ENCODE results near the gene NCBP2.

The NCBP2 gene

GRCh38 chr3:196931828-196932587 lies 10.3 kb downstream of the NCBP2 start:
- Histone ChIP-seq H3K36me3 (ENCODE audit: control insufficient read depth, insufficient read depth, low read length) (peaks cover 15% of the 10 kb centered on the region), H3K4me3 (replicated peaks; ENCODE audit: low read depth, low read length) (no peak overlapping the region; the same call in 1 of the 2 replicates), H3K27me3 (replicated peaks; ENCODE audit: control insufficient read depth, insufficient read depth, low read length) (no peaks in the 10 kb centered on the region)
- DNase-seq (ENCODE audit: extremely low read depth, insufficient read length), result no peak
- TF ChIP-seq CTCF (IDR thresholded peaks at IDR 0.05; ENCODE audit: insufficient read depth, low read length, poor library complexity, severe bottlenecking), result no peak

- TF ChIP-seq CTCF (IDR thresholded peaks at IDR 0.05; ENCODE audit: insufficient read depth, low read length, poor library complexity, severe bottlenecking), result no peak
- DNase-seq (ENCODE audit: extremely low read depth, insufficient read length), result no peak
- Histone ChIP-seq H3K4me3 (replicated peaks; ENCODE audit: low read depth, low read length) (no peak overlapping the region), H3K27me3 (replicated peaks; ENCODE audit: control insufficient read depth, insufficient read depth, low read length) (no peaks in the 10 kb centered on the region), H3K36me3 (ENCODE audit: control insufficient read depth, insufficient read depth, low read length) (peaks cover 12% of the 10 kb centered on the region)
These were observed 11.2 kb downstream of the NCBP2 start for GRCh38 chr3:196931157-196931556.

GRCh38 chr3:196927571-196928453 lies 14.5 kb downstream of the NCBP2 start:
- no peak for DNase-seq (ENCODE audit: extremely low read depth, insufficient read length)
- no peaks in the 10 kb centered on the region for H3K27me3 ChIP-seq (replicated peaks; ENCODE audit: control insufficient read depth, insufficient read depth, low read length)
- no peak overlapping the region for H3K4me3 ChIP-seq (replicated peaks; ENCODE audit: low read depth, low read length)
- peaks cover 7% of the 10 kb centered on the region for H3K36me3 ChIP-seq (ENCODE audit: control insufficient read depth, insufficient read depth, low read length)
- TF ChIP-seq CTCF (IDR thresholded peaks at IDR 0.05; ENCODE audit: insufficient read depth, low read length, poor library complexity, severe bottlenecking), result no peak

- H3K36me3 ChIP-seq (ENCODE audit: control insufficient read depth, insufficient read depth, low read length), result peaks cover 2% of the 10 kb centered on the region
- H3K27me3 ChIP-seq (replicated peaks; ENCODE audit: control insufficient read depth, insufficient read depth, low read length), result no peaks in the 10 kb centered on the region
- DNase-seq (ENCODE audit: extremely low read depth, insufficient read length), result no peak
- no peak for TF ChIP-seq CTCF (IDR thresholded peaks at IDR 0.05; ENCODE audit: insufficient read depth, low read length, poor library complexity, severe bottlenecking)
- H3K4me3 ChIP-seq (replicated peaks; ENCODE audit: low read depth, low read length), result no peak overlapping the region
These were observed 21.6 kb downstream of the NCBP2 start for GRCh38 chr3:196920733-196921132.

GRCh38 chr3:196918968-196919367 lies 23.4 kb downstream of the NCBP2 start:
- TF ChIP-seq CTCF (IDR thresholded peaks at IDR 0.05; ENCODE audit: insufficient read depth, low read length, poor library complexity, severe bottlenecking), result no peak
- no peak for DNase-seq (ENCODE audit: extremely low read depth, insufficient read length)
- no peak overlapping the region for H3K4me3 ChIP-seq (replicated peaks; ENCODE audit: low read depth, low read length)
- no peaks in the 10 kb centered on the region for H3K27me3 ChIP-seq (replicated peaks; ENCODE audit: control insufficient read depth, insufficient read depth, low read length)
- peaks cover 5% of the 10 kb centered on the region for H3K36me3 ChIP-seq (ENCODE audit: control insufficient read depth, insufficient read depth, low read length)
